GM12878 (cell line): ENCODE data around the gene DCAF11. TPM values are rescaled to one million over a fixed set of nuclear protein-coding genes. Genes with fewer than 3 reads are reported as not detected.

Experiments
- ATAC-seq: fragments of 200-7000 bp; cut with Tn5 transposase; 3 replicates; pipeline ENCODE4 v1.9.1; 2020; ENCODE audit warnings: mild to moderate bottlenecking, moderate library complexity
- BruUV-seq: library from RNA; stranded (reverse); fragments of 400-500 nt; replicated peaks from 2 replicates; lab custom pipeline; 2021; lab: Mats Ljungman, UMichigan
- CTCF ChIA-PET: fragments of 300-600 bp; sonication (Branson Sonifier 250); formaldehyde crosslinking; extraction: SDS; loops from one replicate; lab custom pipeline; 2021; ENCODE audit warnings: inconsistent platforms; lab: Yijun Ruan, JAX
- POLR2A ChIA-PET: fragments of 350-600 bp; formaldehyde crosslinking; extraction: SDS; loops from one replicate; lab custom pipeline; 2021; ENCODE audit warnings: inconsistent platforms; lab: Charles Lee
- RAD21 ChIA-PET: fragments of 300-600 bp; sonication (Branson Sonifier 250); formaldehyde crosslinking; loops from one replicate; lab custom pipeline; 2023; ENCODE audit warnings: antibody characterized with exemption; ENCODE audit not compliant: unreplicated experiment; lab: Charles Lee
- SMC1A ChIA-PET: fragments of 300-600 bp; sonication (Branson Sonifier 250); formaldehyde crosslinking; loops from one replicate; lab custom pipeline; 2023; ENCODE audit not compliant: unreplicated experiment, uncharacterized antibody; lab: Charles Lee
- DNase-seq: peaks from one replicate; pipeline ENCODE4 v3.0.0-alpha.2; 2011; ENCODE audit warnings: low read depth, low spot score
- FAIRE-seq: peaks from 3 replicates; lab custom pipeline; 2011; peaks lifted over from hg19 to GRCh38; lab: Jason Lieb, UNC
- H2AFZ ChIP-seq: 2 replicates; pipeline ENCODE4 v1.6.0; 2011; ENCODE audit warnings: low read depth, low read length, control low read depth; ENCODE audit not compliant: control insufficient read depth
- H3K27ac ChIP-seq: 2 replicates; pipeline ENCODE4 v1.5.1; 2011; ENCODE audit warnings: control low read depth; ENCODE audit not compliant: control insufficient read depth, insufficient read depth
- H3K27me3 ChIP-seq, 2 experiments: replicated peaks in 1 of 2; 2 replicates each; pipeline versions ENCODE4 v1.6.0 to v1.6.1; 2011; ENCODE audit warnings: low read length in 1 of 2; ENCODE audit not compliant: control insufficient read depth in 2 of 2, insufficient read depth in 2 of 2
- H3K36me3 ChIP-seq, 2 experiments: 2 replicates each; pipeline ENCODE4 v1.5.1; 2011; ENCODE audit warnings: low read length in 1 of 2; ENCODE audit not compliant: control insufficient read depth in 2 of 2, insufficient read depth in 2 of 2
- H3K4me1 ChIP-seq: 2 replicates; pipeline ENCODE4 v1.6.1; 2011; ENCODE audit warnings: mild to moderate bottlenecking, low read length, moderate library complexity, mixed read lengths; ENCODE audit not compliant: control insufficient read depth, insufficient read depth
- H3K4me2 ChIP-seq: 2 replicates; pipeline ENCODE4 v1.6.0; 2011; ENCODE audit warnings: control low read depth; ENCODE audit not compliant: control insufficient read depth, insufficient read depth
- H3K4me3 ChIP-seq: fragments of 200-600 bp; sonication (generic); 2 replicates; pipeline ENCODE4 v1.5.1; 2016
- H3K79me2 ChIP-seq: 2 replicates; pipeline ENCODE4 v1.6.0; 2011; ENCODE audit warnings: low read length; ENCODE audit not compliant: control insufficient read depth, insufficient read depth
- H3K9ac ChIP-seq: 2 replicates; pipeline ENCODE4 v1.8.0; 2011; ENCODE audit warnings: low read length, control low read depth, mixed read lengths; ENCODE audit not compliant: control insufficient read depth, insufficient read depth
- H3K9me3 ChIP-seq: replicated peaks from 3 replicates; pipeline ENCODE4 v1.5.1; 2011; ENCODE audit warnings: mild to moderate bottlenecking, low read length; ENCODE audit not compliant: control insufficient read depth, insufficient read depth
- H4K20me1 ChIP-seq: 2 replicates; pipeline ENCODE4 v1.6.0; 2011; ENCODE audit not compliant: control insufficient read depth, insufficient read depth
- BRCA1 ChIP-seq: IDR thresholded peaks from 2 replicates; pipeline ENCODE4 v1.6.1; 2011; ENCODE audit warnings: low read depth, low read length, improper control_type of control experiment
- EZH2 ChIP-seq: IDR thresholded peaks from 2 replicates; pipeline ENCODE4 v1.6.1; 2012; ENCODE audit warnings: low read depth, mild to moderate bottlenecking, control low read depth, inconsistent platforms, low read length, borderline replicate concordance; ENCODE audit not compliant: control insufficient read depth
- IRF4 ChIP-seq: IDR thresholded peaks from 2 replicates; pipeline ENCODE4 v1.6.1; 2011; ENCODE audit warnings: low read depth, low read length
- NR2F1 ChIP-seq: fragments of 450-650 bp; conservative IDR thresholded peaks from 2 replicates; pipeline ENCODE4 v1.6.1; 2017; ENCODE audit warnings: mild to moderate bottlenecking
- SIN3A ChIP-seq: IDR thresholded peaks from 2 replicates; pipeline ENCODE4 v1.6.1; 2012; ENCODE audit warnings: low read depth, low read length, improper control_type of control experiment
- SMAD1 ChIP-seq: fragments of 450-650 bp; IDR thresholded peaks from 2 replicates; pipeline ENCODE4 v1.6.1; 2018; ENCODE audit warnings: mild to moderate bottlenecking, low read depth; ENCODE audit not compliant: partially characterized antibody
- ZNF274 ChIP-seq: IDR thresholded peaks from one replicate; pipeline ENCODE4 v1.8.0; 2011; ENCODE audit not compliant: insufficient read length, insufficient read depth
- ZSCAN29 ChIP-seq: fragments of 450-650 bp; IDR thresholded peaks from 2 replicates; pipeline ENCODE4 v1.6.1; 2017; ENCODE audit warnings: mild to moderate bottlenecking, moderate library complexity
- WGBS: methylation state at CpG from one replicate; pipeline ENCODE4 v1.1.6; 2016; ENCODE audit warnings: low lambda C conversion rate; ENCODE audit not compliant: insufficient replicate concordance, insufficient coverage; ENCODE audit errors: missing lambda C conversion rate; 5-methylcytosine and 5-hydroxymethylcytosine counted together
- in situ Hi-C: fragments of 300-500 bp; cut with MboI; formaldehyde crosslinking; loops from 9 replicates; pipeline ENCODE4 v1.14.3; 2018; ENCODE audit warnings: mixed read lengths
- intact Hi-C: fragments of 100-400 bp; cut with micrococcal nuclease; formaldehyde crosslinking; loops from one replicate; pipeline ENCODE4 v1.14.2; 2022; ENCODE audit not compliant: unreplicated experiment
- polyA plus RNA-seq, 11 experiments: library from polyadenylated mRNA; depleted of rRNA in 4 of 11; unstranded in 6 of 11; stranded (reverse) in 5 of 11; fragments of >200 nt; fragmentation: Nextera tagmentation in 4 of 11; fragmentation: Illumina TruSeq in 1 of 11; extraction: Ambion mirVana in 4 of 11; extraction: Trizol in 1 of 11; gene quantifications; 1 replicate in 1 of 11; 2 replicates in 10 of 11; pipeline versions ENCODE4 v1.2.1 to v1.2.3, GENCODE V29; 2011 to 2016; ENCODE audit warnings: inconsistent platforms in 2 of 11, missing spikeins in 2 of 11, low read depth in 1 of 11
- total RNA-seq, 4 experiments: library from RNA; depleted of rRNA in 3 of 4; stranded (reverse); fragments of >200 nt in 3 of 4; fragmentation: Illumina TruSeq in 1 of 4; extraction: Trizol in 1 of 4; gene quantifications; 2 replicates each; pipeline versions ENCODE4 v1.2.1 to v1.2.3, GENCODE V29; 2013 to 2021
- TF ChIP-seq, protein P1 (sequence below): fragments of 450-650 bp; IDR thresholded peaks from 2 replicates; pipeline ENCODE4 v1.6.1; 2017; ENCODE audit warnings: low read depth, mild to moderate bottlenecking, moderate library complexity
- TF ChIP-seq, protein P2 (sequence below): fragments of 450-650 bp; IDR thresholded peaks from 2 replicates; pipeline ENCODE4 v1.6.1; 2016; ENCODE audit warnings: mild to moderate bottlenecking, moderate library complexity, borderline replicate concordance

The DCAF11 gene
- total and polyA plus RNA-seq, 10 of the 15 experiments (the other 5 are each of a cell fraction or from before 2014, with no cell fraction given), result 13.4 to 91.2 (median 68.7) TPM

DNA sequence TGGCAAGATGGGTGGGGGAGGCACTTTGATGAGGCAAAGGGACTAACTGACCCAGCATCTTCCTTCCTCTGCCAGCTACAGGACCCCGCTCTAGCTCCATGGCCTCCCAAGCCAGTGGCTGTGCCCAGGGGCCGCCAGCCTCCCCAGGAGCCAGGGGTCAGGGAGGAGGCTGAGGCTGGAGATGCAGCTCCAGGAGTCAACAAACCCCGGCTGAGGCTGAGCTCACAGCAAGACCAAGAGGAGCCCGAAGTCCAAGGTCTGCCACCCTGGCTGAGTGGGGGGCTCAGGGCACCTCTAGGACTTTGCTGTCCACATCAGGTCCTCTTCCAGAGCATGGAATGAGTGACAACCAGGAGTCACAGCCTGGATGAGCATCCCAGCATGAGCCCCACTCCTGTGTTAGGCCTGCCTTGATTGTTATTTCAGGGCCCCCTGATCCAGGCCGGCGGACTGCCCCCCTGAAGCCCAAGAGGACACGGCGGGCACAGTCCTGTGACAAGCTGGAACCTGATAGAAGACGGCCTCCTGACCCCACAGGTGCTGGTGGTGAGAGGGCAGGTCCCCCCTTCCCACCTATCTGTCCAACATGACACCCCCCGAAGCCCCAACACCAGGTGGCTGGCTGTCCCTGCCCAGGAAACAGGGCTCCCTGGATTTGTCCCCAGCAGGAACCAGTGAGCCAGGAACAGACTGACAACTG is 45.7 kb upstream of the DCAF11 start:
- no peak for DNase-seq
- no TSS peak for BruUV-seq
- Histone ChIP-seq H3K9ac (no peak overlapping the region), H3K4me3 (no peak overlapping the region), H3K27me3 (peaks cover 0 to 2% of the 10 kb centered on the region in 2 experiments; a peak in 2 of 4 replicates), H3K36me3 (no peaks in the 10 kb centered on the region), H3K79me2 (no peaks in the 10 kb centered on the region), H3K9me3 (no peaks in the 10 kb centered on the region), H3K27ac (no peak overlapping the region), H2AFZ (no peak overlapping the region), H3K4me2 (no peak overlapping the region), H3K4me1 (no peaks in the 10 kb centered on the region), H4K20me1 (no peaks in the 10 kb centered on the region; the same call in 1 of the 2 replicates)
- WGBS, result 39% methylated on average over 10 of the region's 10 CpGs
- no peak for FAIRE-seq
- no peak for ATAC-seq
- ChIA-PET CTCF (interaction anchor here (1.1 to 2.7 kb wide), 3 partner anchors 11 to 45 kb away, joined by 3 to 10 read pairs (median 4); partner anchors contain the start of gene DCAF11), SMC1A (interaction anchor here (0.7 to 0.8 kb wide), 2 partner anchors 11 to 92 kb away, joined by 3 read pairs; partner anchors contain the start of gene IRF9), POLR2A (interaction anchor here (0.8 kb wide), 1 partner anchor 11 kb away, joined by 3 read pairs; no protein-coding TSS in a partner anchor), RAD21 (no interaction called here)
- in situ Hi-C loops (no loop called here), intact Hi-C loops (no loop called here)
- no peak for TF ChIP-seq SIN3A
- TF ChIP-seq SMAD1, result no peak
- no peak for TF ChIP-seq BRCA1
- TF ChIP-seq ZNF274, result no peak
- TF ChIP-seq EZH2, result no peak
- TF ChIP-seq, protein P1, sequence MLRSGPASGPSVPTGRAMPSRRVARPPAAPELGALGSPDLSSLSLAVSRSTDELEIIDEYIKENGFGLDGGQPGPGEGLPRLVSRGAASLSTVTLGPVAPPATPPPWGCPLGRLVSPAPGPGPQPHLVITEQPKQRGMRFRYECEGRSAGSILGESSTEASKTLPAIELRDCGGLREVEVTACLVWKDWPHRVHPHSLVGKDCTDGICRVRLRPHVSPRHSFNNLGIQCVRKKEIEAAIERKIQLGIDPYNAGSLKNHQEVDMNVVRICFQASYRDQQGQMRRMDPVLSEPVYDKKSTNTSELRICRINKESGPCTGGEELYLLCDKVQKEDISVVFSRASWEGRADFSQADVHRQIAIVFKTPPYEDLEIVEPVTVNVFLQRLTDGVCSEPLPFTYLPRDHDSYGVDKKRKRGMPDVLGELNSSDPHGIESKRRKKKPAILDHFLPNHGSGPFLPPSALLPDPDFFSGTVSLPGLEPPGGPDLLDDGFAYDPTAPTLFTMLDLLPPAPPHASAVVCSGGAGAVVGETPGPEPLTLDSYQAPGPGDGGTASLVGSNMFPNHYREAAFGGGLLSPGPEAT, result no peak
- TF ChIP-seq, protein P2, sequence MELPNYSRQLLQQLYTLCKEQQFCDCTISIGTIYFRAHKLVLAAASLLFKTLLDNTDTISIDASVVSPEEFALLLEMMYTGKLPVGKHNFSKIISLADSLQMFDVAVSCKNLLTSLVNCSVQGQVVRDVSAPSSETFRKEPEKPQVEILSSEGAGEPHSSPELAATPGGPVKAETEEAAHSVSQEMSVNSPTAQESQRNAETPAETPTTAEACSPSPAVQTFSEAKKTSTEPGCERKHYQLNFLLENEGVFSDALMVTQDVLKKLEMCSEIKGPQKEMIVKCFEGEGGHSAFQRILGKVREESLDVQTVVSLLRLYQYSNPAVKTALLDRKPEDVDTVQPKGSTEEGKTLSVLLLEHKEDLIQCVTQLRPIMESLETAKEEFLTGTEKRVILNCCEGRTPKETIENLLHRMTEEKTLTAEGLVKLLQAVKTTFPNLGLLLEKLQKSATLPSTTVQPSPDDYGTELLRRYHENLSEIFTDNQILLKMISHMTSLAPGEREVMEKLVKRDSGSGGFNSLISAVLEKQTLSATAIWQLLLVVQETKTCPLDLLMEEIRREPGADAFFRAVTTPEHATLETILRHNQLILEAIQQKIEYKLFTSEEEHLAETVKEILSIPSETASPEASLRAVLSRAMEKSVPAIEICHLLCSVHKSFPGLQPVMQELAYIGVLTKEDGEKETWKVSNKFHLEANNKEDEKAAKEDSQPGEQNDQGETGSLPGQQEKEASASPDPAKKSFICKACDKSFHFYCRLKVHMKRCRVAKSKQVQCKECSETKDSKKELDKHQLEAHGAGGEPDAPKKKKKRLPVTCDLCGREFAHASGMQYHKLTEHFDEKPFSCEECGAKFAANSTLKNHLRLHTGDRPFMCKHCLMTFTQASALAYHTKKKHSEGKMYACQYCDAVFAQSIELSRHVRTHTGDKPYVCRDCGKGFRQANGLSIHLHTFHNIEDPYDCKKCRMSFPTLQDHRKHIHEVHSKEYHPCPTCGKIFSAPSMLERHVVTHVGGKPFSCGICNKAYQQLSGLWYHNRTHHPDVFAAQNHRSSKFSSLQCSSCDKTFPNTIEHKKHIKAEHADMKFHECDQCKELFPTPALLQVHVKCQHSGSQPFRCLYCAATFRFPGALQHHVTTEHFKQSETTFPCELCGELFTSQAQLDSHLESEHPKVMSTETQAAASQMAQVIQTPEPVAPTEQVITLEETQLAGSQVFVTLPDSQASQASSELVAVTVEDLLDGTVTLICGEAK, result no peak
- TF ChIP-seq NR2F1, result no peak
- no peak for TF ChIP-seq ZSCAN29
- no peak for TF ChIP-seq IRF4
